Astrocyte (in vitro differentiated cells and primary cell): ENCODE results near the gene CRYBA4. TPM values are rescaled to one million over a fixed set of nuclear protein-coding genes. Genes with fewer than 3 reads are reported as not detected.
A peak's percentile ranks its signal among the peaks of the same experiment; 100 is the strongest.

Experiments
- DNase-seq: peaks from one replicate; pipeline ENCODE4 v3.0.0-alpha.2; 2010; ENCODE audit warnings: low read depth
- FAIRE-seq: peaks from 2 replicates; lab custom pipeline; 2011; peaks lifted over from hg19 to GRCh38; lab: Jason Lieb, UNC
- H2AFZ ChIP-seq: 2 replicates; pipeline ENCODE4 v1.6.0; 2012; ENCODE audit warnings: low read depth, low read length, inconsistent platforms
- H3K27ac ChIP-seq: 2 replicates; pipeline ENCODE4 v1.5.1; 2011; ENCODE audit warnings: low read depth, low read length, inconsistent platforms
- H3K27me3 ChIP-seq: 2 replicates; pipeline ENCODE4 v1.6.0; 2011; ENCODE audit warnings: low read length, inconsistent platforms; ENCODE audit not compliant: insufficient read depth
- H3K36me3 ChIP-seq: 2 replicates; pipeline ENCODE4 v1.5.1; 2011; ENCODE audit warnings: low read length, inconsistent platforms; ENCODE audit not compliant: insufficient read depth
- H3K4me1 ChIP-seq: 2 replicates; pipeline ENCODE4 v1.5.1; 2011; ENCODE audit warnings: low read length, inconsistent platforms; ENCODE audit not compliant: insufficient read depth
- H3K4me2 ChIP-seq: 2 replicates; pipeline ENCODE4 v1.6.0; 2012; ENCODE audit warnings: low read length, inconsistent platforms
- H3K4me3 ChIP-seq: 2 replicates; pipeline ENCODE4 v1.5.1; 2011; ENCODE audit warnings: low read depth, mild to moderate bottlenecking, low read length, inconsistent platforms; ENCODE audit not compliant: insufficient read depth
- H3K79me2 ChIP-seq: 2 replicates; pipeline ENCODE4 v1.6.0; 2012; ENCODE audit warnings: mild to moderate bottlenecking, low read length, inconsistent platforms; ENCODE audit not compliant: insufficient read depth
- H3K9ac ChIP-seq: 2 replicates; pipeline ENCODE4 v1.6.0; 2012; ENCODE audit warnings: mild to moderate bottlenecking, low read length, inconsistent platforms
- H3K9me3 ChIP-seq: 2 replicates; pipeline ENCODE4 v1.5.1; 2012; ENCODE audit warnings: low read depth, mild to moderate bottlenecking, low read length, inconsistent platforms; ENCODE audit not compliant: insufficient read depth
- H4K20me1 ChIP-seq: 2 replicates; pipeline ENCODE4 v1.6.0; 2012; ENCODE audit warnings: low read length, inconsistent platforms; ENCODE audit not compliant: insufficient read depth
- H3K27ac Mint-ChIP-seq: one replicate; pipeline ENCODE4 v1.8.0; 2021; ENCODE audit warnings: mild to moderate bottlenecking, mixed read lengths; ENCODE audit not compliant: unreplicated experiment
- H3K27me3 Mint-ChIP-seq: one replicate; pipeline ENCODE4 v1.8.0; 2021; ENCODE audit warnings: low read depth, mixed read lengths; ENCODE audit not compliant: unreplicated experiment
- H3K36me3 Mint-ChIP-seq: one replicate; pipeline ENCODE4 v1.8.0; 2021; ENCODE audit warnings: low read depth, mixed read lengths; ENCODE audit not compliant: unreplicated experiment
- H3K4me1 Mint-ChIP-seq: one replicate; pipeline ENCODE4 v1.8.0; 2021; ENCODE audit warnings: low read depth, mixed read lengths; ENCODE audit not compliant: unreplicated experiment
- H3K4me3 Mint-ChIP-seq: one replicate; pipeline ENCODE4 v1.8.0; 2021; ENCODE audit warnings: mild to moderate bottlenecking, moderate library complexity, mixed read lengths; ENCODE audit not compliant: unreplicated experiment
- H3K9me3 Mint-ChIP-seq: one replicate; pipeline ENCODE4 v1.8.0; 2021; ENCODE audit warnings: mild to moderate bottlenecking, mixed read lengths; ENCODE audit not compliant: unreplicated experiment
- CTCF ChIP-seq: IDR thresholded peaks from 2 replicates; pipeline ENCODE4 v1.5.1; 2011; ENCODE audit warnings: low read depth, mild to moderate bottlenecking, inconsistent platforms, low read length, moderate library complexity; ENCODE audit not compliant: insufficient read depth
- EZH2 ChIP-seq: IDR thresholded peaks from 2 replicates; pipeline ENCODE4 v1.6.1; 2012; ENCODE audit warnings: mild to moderate bottlenecking, low read length, inconsistent platforms; ENCODE audit not compliant: insufficient read depth
- total RNA-seq: library from RNA; stranded (reverse); gene quantifications from 2 replicates; pipeline ENCODE4 v1.2.1, GENCODE V29; 2021

Gene CRYBA4
- total RNA-seq, 1 donor from 2014 or later: 1.1 TPM

GRCh38 chr22:26581633-26582168 lies 40.1 kb upstream of the CRYBA4 start:
- H3K27me3 Mint-ChIP-seq: no peaks in the 10 kb centered on the region
- H4K20me1 ChIP-seq: peaks cover 75% of the 10 kb centered on the region
- H3K79me2 ChIP-seq: peaks cover 76% of the 10 kb centered on the region
- no peak overlapping the region for H3K27ac Mint-ChIP-seq
- no peak overlapping the region for H3K4me2 ChIP-seq
- H3K4me1 Mint-ChIP-seq: peaks cover 19% of the 10 kb centered on the region
- no peaks in the 10 kb centered on the region for H3K27me3 ChIP-seq
- H3K27ac ChIP-seq: no peak overlapping the region
- H3K36me3 Mint-ChIP-seq: peaks cover 12% of the 10 kb centered on the region
- H3K4me3 Mint-ChIP-seq: no peak overlapping the region
- H3K4me3 ChIP-seq: no peak overlapping the region
- no peaks in the 10 kb centered on the region for H3K36me3 ChIP-seq
- H3K9ac ChIP-seq: no peak overlapping the region
- peaks cover 13% of the 10 kb centered on the region for H3K4me1 ChIP-seq
- FAIRE-seq (no peak), DNase-seq (no peak)
- H3K9me3 Mint-ChIP-seq: no peaks in the 10 kb centered on the region
- no peak for TF ChIP-seq CTCF
- no peak for TF ChIP-seq EZH2
- H3K9me3 ChIP-seq: no peaks in the 10 kb centered on the region
- H2AFZ ChIP-seq: no peak overlapping the region

- peaks cover 2% of the 10 kb centered on the region for H3K9me3 Mint-ChIP-seq
- H3K27me3 Mint-ChIP-seq: no peaks in the 10 kb centered on the region
- Histone ChIP-seq H3K36me3 (no peaks in the 10 kb centered on the region), H3K27ac (no peak overlapping the region), H3K27me3 (no peaks in the 10 kb centered on the region), H3K79me2 (peaks cover 80% of the 10 kb centered on the region), H4K20me1 (peaks cover 78% of the 10 kb centered on the region), H2AFZ (no peak overlapping the region), H3K4me2 (no peak overlapping the region), H3K4me1 (peaks cover 18% of the 10 kb centered on the region), H3K4me3 (no peak overlapping the region), H3K9ac (no peak overlapping the region), H3K9me3 (no peaks in the 10 kb centered on the region)
- no peak overlapping the region for H3K4me3 Mint-ChIP-seq
- H3K4me1 Mint-ChIP-seq: peaks cover 25% of the 10 kb centered on the region
- FAIRE-seq (no peak), DNase-seq (no peak)
- peaks cover 10% of the 10 kb centered on the region for H3K36me3 Mint-ChIP-seq
- TF ChIP-seq EZH2 (no peak), CTCF (no peak)
- no peak overlapping the region for H3K27ac Mint-ChIP-seq
Measured at GRCh38 chr22:26584010-26584409, 37.8 kb upstream of the CRYBA4 start.

GRCh38 chr22:26585104-26585790 lies 36.5 kb upstream of the CRYBA4 start:
- Histone ChIP-seq H3K4me3 (no peak overlapping the region), H2AFZ (no peak overlapping the region), H3K9me3 (no peaks in the 10 kb centered on the region), H4K20me1 (peaks cover 69% of the 10 kb centered on the region), H3K9ac (peak overlapping the region; percentile 17), H3K36me3 (no peaks in the 10 kb centered on the region), H3K4me1 (peaks cover 22% of the 10 kb centered on the region), H3K27ac (peak overlapping the region; percentile 22), H3K4me2 (peak overlapping the region; percentile 57), H3K79me2 (peaks cover 75% of the 10 kb centered on the region), H3K27me3 (no peaks in the 10 kb centered on the region)
- Mint-ChIP-seq H3K4me3 (peak overlapping the region; percentile 54), H3K27ac (peak overlapping the region; percentile 41), H3K36me3 (peaks cover 10% of the 10 kb centered on the region), H3K4me1 (peaks cover 23% of the 10 kb centered on the region), H3K27me3 (no peaks in the 10 kb centered on the region), H3K9me3 (peaks cover 2% of the 10 kb centered on the region)
- peak; percentile 69 for FAIRE-seq
- TF ChIP-seq CTCF (no peak), EZH2 (no peak)
- DNase-seq: peak; percentile 72
